Cerebellar cortex (tissue), 1 donor: ENCODE results near the gene DDX54.

Experiments used
- DNase-seq: peaks from one replicate; pipeline ENCODE4 v3.0.0-alpha.2; 2015; ENCODE audit warnings: low spot score

DDX54 gene

DNA sequence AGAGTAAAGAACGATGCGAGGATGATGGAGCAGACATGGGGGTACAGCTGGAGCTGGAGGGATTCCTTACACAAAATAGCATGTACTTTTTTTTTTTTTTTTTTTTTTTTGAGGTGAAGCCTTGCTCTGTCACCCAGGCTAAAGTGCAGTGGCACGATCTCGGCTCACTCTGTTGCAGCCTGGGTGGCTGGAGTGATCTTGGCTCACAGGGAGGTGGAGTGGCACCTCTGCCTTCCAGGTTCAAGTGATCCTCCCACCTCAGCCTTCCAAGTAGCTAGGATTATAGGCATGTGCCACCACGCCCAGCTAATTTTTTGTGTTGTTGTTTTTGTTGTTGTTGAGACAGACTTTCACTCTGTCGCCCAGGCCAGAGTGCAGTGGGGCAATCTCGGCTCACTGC lies 44.6 kb downstream of the DDX54 start:
- no peak for DNase-seq

DNA sequence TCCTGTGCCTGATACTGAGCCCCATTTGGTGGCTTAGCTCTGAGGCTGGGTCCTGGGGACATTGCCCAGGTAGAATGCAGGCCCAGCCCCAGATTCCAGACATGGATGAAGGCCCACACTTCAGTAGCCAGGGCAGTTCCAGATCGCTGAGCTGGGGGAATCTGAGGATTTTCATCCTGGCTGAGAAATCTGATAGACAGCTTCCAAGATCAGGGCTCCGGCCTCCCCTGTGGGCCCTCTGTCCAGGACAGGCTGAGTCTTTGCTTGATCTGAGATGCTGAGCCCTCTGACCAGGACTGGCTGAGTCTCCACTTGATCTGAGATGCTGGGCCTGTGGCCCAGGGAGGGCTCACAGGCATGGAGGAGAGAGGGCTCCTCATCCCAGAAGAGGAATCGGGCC lies 46.5 kb downstream of the DDX54 start:
- DNase-seq: no peak

DNA sequence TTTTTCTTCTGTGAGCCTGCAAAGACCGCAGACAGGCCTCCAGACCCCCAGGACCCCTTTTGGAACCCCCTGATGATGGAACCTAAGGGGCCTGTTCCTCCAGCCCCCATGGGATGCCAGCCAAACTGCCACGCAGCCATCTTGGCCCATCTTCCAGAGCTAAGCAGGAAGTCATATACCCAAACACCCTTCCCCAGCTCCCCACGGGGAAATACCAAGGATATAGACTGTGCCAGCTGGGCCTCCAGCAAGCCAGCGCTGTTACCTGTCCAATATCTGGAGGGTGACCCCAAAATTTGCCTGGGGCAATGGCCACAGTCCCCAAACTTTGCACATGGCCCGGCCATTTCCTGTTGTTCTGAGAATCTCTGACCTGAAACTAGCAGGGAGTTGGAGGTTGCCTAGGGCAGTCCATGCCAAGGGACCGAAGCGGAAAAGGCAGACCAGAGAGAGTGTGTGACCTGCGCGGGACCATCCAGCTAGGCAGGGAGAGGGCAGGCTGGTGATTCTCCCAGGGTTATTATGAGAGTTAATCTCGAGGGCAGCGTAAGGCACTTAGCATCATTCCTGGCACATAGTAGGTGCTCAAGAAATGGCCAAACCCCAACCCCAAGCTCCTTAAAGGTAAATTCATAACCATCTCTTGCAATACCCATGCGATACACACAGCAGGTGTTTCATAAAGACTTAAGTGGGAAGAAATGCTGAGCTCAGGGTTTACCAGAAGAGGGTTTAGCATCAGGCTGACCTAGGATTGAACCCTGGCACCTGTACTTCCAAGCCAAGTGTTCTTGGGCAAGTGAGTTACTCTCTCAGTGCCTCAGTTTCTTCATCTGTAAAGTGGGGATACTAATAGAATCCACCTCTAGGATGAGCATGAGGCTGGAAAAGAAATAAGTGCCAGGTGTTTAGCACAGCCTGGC lies 47.2 kb downstream of the DDX54 start:
- DNase-seq: no peak

DNA sequence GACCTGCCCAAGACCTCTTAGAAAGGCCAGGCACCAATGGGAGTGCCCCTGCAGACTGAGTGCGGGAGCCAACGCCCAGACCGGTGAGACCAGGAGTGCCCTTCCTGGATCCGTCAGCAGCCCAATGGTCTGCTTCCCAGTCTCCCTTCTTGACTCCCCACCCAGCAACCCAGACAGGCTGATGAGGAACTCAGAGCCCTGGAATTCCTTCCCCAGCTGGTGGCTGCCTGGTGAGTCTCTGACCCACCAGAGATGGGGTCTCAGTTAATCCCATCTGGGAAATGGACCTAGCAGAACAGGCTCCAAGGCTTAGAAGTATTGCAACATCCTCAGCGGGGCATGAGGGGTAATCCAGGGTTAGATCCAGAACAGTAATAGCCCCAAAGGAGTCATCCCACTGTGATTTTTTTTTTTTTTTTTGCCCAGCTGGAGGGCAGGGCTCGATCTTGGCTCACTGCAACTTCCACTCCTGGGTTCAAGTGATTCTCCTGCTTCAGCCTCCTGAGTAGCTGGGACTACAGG lies 48.2 kb downstream of the DDX54 start:
- DNase-seq: no peak

DNA sequence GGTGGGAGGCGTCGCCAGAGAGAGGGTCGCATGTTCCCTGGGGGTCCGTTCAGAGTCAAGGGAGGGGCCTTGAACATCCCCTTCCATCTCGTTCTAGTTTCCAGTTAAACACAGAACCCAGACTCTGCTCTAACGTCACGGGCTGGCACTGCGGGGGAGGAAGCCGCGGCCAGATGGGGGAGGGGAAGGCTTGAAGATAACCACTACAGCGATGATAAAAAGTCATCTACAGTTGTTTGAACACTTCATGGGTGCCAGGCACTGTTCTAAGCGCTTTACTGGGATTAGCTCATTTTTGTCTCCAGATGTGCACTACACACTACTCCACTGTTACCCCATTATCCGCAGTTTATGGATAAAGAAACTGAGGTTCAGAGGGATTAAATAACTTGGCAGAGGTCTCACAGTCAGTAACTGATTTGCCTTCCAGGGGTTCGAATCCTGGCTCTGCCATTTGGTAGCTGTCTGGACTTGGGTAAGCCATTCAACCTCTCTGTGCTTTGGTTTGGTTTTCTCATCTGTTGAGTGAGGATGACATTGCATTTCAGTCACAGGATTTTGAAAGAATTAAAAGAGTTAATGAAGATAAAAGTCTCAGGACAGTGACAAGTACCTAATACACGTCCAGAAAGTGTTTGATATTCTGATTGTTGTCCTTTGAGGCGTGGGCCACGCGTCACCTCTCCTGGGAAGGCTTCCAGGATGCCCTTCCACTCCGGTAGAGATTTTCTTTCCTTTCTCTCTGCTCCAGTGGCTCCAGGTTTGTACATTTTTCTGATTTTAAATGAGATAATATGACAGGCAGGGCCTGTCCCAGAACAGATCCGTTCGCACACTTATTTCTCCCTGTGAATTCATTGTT lies 48.9 kb downstream of the DDX54 start:
- DNase-seq: no peak

DNA sequence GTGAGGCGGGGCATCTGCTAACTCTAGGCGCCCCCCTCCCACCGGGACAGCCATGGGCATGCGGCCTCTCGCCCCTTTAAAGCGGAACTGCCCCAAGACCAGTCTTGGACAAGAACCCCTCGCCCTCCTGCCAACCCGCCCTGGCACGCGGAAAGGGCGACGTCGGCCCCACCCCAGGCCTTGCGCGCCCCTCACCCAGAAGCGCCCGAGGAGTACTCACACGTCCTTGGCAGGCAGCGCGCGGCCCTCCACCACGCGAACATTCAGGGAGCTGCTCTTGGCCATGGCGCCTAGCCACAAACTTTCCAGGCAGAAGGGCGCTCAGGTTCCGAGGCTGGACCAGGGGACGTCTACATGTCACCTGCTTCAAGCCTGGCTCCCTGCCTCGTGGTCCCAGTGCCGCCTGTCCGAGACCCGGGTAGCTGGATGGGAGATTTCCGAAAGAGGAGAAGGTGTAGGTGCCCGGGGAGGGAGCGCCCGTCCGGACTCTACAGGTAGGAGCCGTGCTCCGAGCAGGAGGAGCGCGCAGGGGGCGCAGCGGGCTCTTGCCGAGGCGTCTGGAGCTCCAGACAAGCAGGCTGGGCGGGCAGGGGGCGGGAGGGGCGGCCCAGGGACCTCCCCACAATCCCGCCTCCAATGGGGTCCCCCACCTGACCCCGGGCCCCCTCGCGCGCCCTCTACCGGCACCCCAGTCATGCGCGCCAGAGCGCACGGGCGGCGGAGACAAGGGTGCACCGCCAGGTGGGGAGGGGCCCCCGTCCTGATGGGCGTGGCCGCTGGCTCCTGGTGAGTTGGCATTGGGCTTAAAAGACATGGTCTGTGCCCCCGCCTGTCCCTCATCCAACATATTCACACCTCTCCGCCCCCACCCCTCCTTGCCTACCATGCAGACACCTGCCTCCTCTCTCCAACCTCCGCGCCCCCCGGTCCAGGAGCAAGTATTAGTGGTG lies 49.8 kb downstream of the DDX54 start, which contains the start of gene RASAL1:
TSS of gene RASAL1 (minus strand) at position 584 of the 950 bp plus-strand sequence. CDS start at position 285, 299 bp downstream.
- peak; percentile 36 for DNase-seq

DNA sequence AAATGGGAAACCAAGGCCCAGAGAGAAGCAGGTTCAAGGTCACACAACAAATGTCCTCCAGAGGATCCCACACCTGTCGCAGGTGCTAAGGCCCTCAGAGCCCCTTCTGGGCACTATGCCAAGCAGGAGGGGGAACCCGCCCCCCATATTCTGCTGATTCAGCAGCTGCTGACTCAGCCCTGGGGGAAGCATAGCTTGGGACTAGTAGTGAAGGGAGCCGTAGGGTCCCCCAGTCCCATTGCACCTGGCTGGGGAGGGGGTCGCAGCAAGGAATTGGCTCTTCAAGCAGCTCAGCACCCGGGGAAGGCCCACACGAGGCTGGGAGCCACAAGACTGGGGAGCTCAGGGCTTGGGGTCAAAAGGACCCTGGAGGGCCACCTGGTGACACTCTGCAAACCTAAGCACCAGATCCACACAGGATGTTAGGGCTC lies 50.7 kb downstream of the DDX54 start:
- no peak for DNase-seq

DNA sequence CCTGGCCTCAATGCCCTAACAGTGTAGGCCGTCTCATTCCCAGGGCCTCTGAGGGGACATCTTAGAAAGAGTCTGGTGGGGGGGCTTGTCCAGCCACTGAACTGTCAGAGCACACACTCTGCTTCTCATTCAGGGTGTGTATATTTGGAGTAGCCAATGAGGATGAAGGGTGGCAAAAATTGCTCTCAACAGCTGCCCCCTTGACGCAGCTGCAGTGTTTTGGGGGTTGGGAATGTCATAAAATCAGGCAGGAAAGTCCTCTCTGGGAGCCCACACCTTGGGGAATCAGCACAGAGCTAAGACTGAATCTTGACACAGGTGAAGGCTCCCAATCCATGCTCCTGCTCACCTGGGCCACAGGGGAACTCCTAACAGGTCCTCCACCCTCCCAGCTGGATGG lies 51.2 kb downstream of the DDX54 start:
- no peak for DNase-seq

DNA sequence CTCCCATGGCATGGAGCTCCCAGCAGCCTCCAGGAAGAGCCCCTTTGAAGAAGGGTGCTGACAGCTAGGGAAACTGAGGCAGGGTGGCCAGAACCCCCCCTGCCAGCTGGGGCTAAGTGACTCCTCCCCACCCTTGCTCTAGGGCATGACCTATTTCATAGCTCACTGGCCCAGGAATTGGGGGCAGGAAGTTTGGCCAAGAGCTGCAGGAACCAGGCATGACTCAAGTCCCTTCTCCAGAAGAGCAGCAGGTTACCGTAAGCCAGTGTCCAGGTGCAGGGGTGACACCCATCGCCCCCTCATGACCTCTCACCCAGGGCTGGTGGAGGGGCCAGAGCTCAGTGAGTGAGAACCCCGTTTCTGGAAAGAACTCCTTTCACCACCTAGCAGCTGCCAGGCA lies 51.6 kb downstream of the DDX54 start:
- DNase-seq: no peak

DNA sequence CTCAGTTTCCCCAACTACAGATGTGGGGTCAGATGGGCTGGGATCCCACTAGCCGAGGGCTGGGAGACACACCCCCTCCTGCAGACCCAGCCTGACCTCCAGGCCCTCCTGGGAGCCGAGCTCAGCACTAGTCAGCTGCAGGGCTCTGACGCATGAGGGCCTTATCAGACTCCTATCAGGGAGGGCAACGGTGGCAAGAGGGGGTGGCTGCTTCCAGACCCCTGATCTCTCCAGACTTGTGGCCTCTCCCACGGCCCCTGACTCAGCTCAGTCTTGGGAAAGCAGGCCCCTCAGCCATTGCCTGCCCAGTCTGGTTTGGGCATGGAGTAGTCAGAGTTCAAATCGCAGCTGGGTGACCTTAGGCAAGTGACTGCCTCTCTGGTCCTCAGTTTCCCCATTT lies 52.2 kb downstream of the DDX54 start:
- DNase-seq: no peak

DNA sequence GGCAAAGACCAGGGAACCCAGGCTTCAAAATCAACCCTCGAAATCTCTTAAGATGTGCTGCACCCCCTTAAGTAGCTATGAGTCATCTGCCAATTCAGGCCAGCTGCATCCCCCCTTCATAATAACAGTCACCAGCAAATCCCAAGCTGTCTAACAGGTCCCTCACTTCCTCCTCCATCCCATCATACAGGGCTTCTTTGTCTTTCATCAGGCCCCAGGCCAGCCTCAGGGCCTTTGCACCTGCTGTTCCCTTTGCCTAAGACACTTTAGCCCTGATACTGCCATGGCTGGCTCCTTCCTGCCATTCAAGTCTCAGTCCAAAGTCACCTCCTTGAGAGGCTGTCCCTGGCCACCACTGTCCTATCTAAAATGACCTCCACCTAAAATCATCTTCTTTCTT lies 53.7 kb downstream of the DDX54 start:
- DNase-seq: no peak

DNA sequence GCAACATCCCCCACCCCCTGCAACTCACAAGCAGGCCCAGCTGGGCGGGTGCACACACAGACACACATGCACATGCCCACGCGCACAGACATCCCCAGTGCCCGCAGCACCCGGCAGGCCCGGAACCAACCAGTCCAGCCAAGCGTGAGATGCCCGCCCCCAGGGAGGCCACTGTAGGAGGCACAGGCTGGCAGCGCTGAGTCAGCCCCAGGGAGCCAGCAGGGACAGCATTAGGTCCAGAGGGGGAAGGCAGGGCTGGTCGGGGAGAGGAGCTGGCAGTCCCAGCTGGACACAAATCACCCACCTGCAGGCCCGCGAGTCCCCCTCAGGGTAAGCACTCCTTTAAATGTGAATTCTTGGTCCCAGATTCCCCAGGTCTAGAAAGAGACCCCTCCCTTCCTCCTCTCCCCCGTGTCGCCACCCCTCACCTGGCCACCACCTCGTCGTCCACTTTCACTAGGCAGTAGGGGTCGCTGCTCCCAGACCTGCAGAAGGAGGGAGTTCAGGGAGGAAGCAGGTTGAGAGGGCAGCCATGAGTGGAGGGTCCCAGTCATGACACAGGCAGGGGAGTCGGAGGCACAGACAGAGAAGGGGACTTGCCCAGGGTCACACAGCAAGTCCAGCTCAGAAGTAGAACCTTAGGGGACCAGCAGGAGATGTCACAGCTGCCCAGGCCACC lies 54.7 kb downstream of the DDX54 start:
- peak; percentile 28 for DNase-seq

DNA sequence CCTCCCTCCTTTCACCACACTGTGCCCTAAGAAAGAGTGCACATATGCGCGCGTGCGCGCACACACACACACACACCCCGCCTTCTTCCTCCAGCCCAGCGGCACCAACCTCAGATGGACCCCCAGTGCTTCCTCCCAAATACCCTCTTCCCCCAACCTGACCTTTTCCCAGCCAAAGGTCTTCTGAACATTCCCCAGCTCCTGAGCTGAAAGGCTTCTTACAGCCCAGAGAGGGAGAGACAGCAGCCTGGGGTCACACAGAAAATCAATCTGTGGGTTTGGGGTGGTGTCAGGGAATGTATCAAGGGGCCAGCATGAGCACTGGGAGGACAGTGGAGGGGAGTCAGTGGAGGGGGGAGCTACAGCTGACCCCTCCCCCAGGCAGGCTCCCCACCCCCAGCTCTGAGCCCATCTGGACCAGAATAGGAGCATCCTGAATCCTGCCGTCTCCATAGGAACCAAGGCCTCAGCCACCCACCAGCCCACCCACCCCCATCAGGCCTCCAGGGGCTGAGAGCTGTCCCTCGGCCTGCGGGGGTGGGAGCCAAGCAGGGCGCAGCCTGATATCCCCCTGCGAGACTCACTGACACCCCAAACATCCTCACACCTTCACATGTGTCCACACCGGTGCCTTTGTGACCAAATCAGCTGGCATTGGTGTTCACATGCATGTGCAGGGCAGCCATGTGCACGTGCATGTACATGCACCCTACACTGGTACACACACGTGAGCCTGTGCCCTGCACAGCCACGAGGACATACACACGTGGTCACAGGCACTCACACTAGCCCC lies 55.4 kb downstream of the DDX54 start:
- no peak for DNase-seq

DNA sequence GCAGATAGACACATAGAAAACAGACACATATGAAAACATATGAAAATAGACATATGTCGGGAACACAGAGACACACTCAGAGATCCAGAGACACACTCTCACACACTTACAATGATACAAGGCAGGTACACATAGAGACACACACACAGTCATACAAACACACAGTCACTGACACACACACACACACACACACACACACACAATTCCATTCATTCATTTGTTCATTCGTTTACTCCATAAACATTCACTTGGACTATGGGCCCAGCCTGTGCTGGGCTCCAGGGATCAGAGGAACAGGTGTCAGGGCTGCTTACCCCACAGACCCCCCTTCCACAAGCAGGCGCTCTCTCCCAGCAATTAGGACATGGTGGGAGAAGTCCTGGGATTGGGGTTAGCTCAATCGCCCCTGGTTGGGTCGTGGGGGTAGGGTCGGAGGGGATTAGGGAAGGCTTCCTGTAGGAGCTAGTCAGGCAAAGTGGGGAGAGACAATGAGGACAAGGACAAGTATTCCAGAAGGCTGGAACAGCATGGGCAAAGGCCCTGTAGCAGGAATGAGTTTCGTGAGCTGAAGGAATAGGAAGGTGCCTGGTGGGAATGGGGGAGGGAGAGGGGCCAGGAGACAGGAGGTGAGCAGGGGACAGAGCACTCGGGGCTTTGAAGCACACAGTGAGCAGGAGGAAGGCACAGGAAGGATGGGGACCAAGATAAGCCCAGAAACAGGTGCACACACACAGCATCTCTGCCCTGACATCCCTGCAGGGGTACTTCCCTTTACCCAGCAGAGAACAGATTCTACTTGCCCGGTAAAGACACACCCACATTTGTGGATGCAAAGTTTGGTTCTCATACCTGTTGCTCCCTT lies 56.2 kb downstream of the DDX54 start:
- no peak for DNase-seq

DNA sequence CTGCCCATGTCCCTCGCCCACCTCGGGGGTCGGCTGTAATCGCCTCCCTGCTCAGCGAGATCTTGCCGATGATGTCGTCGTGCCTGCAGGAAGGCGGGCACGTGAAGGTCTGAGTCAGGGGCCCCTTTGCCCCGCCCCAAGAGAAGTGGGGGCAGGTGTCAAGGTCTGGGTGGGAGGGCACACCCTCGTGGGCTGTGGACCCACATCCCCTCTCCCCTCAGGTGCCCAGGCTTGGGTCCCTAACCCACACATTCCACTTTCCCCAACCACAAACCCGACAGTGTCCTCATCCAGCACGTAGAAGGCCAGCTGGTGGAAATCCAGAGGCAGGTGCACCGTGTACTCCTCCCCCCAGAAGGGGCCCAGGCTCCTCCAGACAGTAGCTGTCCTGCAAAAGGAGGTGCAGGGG lies 57.5 kb downstream of the DDX54 start:
- no peak for DNase-seq

DNA sequence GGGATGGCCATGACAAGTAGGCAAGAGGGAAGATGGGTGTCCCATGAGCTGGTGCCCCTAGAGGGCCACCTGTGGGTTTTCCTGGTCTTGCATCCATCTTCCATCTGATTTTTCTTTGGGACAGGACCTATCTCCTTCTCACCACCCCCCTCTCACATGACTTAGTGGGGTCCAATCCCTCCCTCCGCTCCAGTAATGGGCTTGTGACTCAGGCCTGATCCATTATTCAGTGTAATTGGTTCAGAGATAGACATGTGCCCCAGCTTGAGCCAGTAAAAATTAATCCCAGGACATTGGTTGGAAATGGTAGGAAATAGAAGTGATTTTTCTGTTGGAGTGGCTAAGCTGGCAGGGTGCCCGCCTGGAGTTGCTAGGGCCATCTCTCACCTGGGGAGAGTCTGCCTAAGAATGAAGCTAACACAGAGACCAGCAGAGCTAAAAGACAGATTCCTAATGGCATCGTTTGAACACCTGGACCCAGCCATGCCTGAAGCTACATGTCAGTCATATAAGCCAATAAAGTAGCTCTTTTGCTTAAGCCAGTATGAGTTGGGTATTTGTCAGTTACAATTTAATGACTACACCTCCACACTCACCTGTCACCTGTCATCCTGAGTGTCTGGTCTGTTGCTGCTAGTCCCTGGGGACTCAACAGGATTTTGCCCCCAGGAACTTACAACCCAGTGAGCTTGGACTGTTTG lies 64.5 kb downstream of the DDX54 start:
- DNase-seq: no peak

DNA sequence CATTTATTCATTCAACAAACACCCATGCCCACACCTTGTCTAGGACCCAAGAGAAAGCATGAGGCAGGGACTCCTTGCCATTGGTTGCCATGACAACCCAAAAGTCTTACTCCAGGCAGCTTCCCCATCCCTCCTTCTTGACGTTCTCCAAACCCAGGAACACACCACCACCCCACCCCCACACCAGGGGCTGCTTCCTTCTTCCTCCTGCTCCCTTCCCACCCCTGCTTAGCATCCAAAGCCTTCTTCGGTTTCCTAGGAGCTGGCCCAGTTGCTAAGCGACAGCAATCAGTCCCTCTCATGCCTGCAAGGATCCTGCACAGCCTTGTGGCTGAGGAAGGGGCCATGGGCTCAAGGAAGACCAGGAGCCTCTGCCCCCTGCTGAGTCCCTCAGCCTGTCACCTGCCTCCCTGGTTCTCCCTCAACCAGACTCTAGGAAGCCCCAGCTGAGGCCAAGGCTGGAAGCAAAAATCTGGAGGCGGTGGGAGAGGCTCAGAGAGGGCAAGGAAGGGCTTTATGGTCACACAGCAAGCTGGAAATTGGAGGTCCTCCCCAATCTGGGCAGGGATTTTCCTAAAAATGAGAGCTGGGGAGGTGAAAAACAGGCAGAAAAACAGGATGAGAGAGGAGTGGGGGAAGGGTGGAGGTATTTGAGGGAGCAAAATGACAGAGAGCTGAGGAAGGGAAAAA lies 65.2 kb downstream of the DDX54 start:
- no peak for DNase-seq

DNA sequence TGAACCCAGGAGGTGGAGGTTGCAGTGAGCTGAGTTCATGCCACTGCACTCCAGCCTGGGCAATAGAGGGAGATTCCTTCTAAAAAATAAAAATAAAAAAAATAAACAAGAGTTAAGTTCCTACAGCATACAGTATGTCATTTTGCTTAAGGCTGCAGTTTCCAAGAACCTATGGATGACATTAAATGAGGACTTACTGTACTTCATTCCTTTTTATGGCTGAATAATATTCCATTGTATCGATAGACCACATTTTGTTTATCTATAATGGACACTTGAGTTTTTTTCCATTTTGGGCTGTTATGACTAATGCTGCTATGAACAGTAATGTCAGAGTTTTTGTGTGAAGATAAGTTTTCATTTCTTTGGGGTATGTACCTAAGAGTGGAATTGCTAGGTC lies 67.1 kb downstream of the DDX54 start:
- DNase-seq: no peak
